Fibroblast of villous mesenchyme (primary cell): ENCODE data around the gene GPS2. TPM values are rescaled to one million over a fixed set of nuclear protein-coding genes. Genes with fewer than 3 reads are reported as not detected.

Experiments
- DNase-seq: peaks from one replicate; pipeline ENCODE4 v3.0.0-alpha.2; 2010; ENCODE audit warnings: low read depth
- H3K4me3 ChIP-seq: 2 replicates; pipeline ENCODE4 v1.5.1; 2011; ENCODE audit warnings: low read depth, mild to moderate bottlenecking, low read length
- CTCF ChIP-seq: IDR thresholded peaks from 2 replicates; pipeline ENCODE4 v1.5.1; 2012; ENCODE audit warnings: low read depth, mild to moderate bottlenecking, low read length; ENCODE audit not compliant: insufficient read depth
- total RNA-seq: library from RNA; depleted of rRNA; stranded (reverse); fragments of >200 nt; gene quantifications from 2 replicates; pipeline ENCODE4 v1.2.3, GENCODE V29; 2012

GPS2 gene
- total RNA-seq, 1 donor = 45.3 TPM

DNA sequence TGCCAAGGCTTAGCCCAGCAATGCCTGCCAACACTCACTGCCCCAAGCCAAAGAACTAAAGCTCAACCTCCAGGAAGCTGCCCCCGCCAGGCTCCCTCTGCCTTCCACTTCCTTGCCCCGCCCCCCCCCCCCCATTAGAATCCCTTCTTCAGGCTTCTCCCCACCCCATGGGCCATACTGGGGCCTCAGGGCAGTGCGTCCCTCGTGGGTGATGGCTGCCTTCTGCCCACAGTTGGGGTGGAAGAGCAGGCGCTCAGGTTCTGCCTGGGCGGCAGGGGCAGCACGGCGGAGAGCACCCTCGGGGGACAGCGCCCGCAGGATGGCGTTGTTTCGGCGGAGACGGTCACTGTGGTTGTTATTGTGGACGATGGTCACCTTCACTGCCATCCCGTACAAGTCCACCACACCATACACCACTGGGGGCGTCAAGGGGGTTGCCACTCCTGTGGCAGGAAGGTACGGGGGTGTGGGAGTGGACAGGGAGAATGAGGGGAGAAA lies 9.9 kb upstream of the GPS2 start:
- no peak for DNase-seq
- no peak overlapping the region for H3K4me3 ChIP-seq
- TF ChIP-seq CTCF = no peak

DNA sequence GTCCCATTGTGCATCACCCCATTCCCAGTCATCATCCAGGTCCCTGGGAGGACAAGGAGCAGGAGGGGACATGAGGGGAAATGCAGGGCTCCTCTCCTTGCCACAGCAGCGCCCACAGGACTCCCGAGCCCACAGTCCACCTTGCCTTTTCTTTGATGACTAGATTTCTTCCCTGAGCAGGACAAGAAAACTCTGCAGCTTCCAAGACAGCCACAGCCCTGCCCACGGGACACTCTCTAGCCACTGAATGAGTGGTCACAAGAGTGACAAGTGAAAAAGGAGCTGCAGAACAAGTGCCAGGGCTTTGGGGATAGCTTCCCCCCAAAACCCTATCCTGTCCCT lies 9.2 kb upstream of the GPS2 start:
- H3K4me3 ChIP-seq = no peak overlapping the region
- TF ChIP-seq CTCF = no peak
- DNase-seq = no peak

- peak; percentile 86 for TF ChIP-seq CTCF
- no peak overlapping the region for H3K4me3 ChIP-seq
- peak; percentile 31 for DNase-seq
Measured at GRCh38 chr17:7323731-7324437, 8.7 kb upstream of the GPS2 start.

DNA sequence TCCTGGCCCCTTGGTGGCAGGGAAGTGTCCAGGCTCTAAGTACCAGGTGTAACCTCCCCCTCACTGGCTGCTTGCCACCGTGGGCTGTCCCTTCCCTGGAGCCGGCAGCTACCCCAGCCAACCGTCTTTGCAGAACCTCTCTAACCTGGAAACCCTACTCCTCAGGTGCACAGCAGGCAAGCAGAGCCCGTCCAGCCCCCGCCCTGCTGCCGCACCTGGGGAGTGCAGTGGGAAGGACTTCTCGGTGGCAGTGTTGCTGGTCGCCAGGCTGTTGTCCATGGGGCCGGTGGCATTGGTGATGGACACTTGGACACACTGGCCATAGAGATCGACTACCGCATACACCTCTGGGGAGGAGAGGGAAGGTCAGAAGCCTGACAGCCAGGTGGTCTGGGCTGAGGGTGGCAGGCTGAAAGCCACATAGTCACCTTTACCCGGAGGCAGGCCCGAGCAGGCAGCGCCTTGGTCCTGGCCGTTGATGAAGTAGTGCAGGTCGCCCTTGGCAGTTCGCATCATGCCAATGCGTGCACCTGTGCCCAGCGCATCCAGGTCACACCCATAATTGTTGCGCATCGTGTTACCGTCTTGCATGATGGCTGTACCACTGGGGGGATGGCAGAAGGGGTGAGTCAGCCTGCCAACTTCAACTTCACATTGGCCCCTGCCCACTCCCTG lies 7.5 kb upstream of the GPS2 start:
- H3K4me3 ChIP-seq = no peak overlapping the region
- TF ChIP-seq CTCF = no peak
- DNase-seq = no peak

DNA sequence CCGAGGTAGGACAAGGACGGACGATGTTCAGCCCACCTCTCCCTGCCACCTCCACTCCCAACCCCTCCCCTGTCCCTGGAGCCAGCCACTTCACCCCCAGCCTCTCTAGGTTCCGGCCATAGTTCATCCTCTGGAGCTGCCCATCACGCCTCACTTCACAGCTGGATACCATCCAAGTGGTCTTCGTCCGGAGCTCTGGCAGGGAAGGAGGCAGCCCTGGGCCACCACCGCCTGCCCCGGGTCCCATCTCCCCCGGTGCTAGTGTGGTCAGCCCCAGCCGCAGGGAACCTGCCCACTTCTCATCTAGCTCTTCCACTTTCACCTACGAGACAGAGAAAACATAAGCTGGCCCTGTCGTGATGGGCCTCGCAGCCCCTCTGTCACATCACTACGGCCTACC lies 6.3 kb upstream of the GPS2 start:
- no peak overlapping the region for H3K4me3 ChIP-seq
- no peak for DNase-seq
- TF ChIP-seq CTCF = no peak

DNA sequence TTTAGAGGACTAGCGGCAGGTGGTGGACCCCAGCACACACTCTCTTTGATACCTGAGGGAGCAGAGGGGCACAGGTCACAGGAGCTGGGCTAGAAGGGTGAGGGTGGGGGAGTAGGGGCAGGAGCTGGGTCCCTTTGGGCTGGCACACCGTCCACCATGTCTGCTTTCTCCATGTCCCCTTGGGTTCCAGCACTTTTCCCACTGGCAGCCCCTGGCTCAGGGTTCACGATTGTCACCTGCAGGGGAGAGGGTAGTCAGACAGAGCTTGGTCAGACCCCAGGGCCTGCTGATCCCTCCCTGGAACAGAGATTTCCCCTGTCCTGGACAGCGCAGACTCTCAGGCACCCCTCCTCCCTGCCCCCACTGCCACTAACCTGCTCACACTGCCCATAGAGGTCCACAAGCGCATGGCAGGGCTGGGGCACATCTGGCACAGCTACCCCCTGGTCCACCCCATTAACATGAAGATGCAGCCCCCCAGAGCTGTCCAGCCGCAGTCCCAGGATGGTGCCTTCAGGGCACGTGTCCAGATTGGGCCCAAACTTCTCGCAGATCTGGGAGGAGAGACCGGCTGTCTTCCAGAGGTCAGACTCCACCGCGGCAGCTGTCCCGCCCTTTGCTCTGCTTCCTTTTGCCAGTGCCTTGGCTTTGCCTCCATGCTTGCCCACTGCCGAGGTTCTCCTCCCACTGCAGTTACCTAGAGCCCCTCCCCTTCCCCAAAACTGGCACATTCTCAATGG lies 3.1 kb upstream of the GPS2 start:
- DNase-seq = no peak
- no peak overlapping the region for H3K4me3 ChIP-seq
- TF ChIP-seq CTCF = no peak
